ENCODE results near the gene CTNND2. TPM values are rescaled to one million over a fixed set of nuclear protein-coding genes. Genes with fewer than 3 reads are reported as not detected.

The CTNND2 gene
- total RNA-seq, 4 donors from 2014 or later: 0.04 TPM; not detected in 3

DNA sequence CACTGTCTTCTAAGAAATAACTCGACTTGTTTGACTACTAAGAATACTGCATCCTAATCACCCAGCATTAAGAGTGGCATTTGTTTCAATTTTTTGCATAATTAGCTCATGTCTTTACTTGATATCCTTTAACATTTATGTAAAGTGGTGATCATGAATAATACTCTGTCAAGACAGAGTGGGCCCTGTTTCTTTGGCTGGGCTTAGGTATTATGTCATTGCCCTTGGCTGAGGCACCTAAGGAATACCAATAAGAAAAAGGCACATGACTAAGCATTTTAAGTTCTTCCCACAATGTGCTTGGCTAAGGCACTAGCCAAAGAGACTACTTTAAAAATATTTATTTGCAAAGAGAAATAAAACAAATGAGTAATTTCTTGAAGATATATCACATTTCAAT lies 308.1 kb downstream of the CTNND2 start:
- Histone ChIP-seq H3K36me3 (no peaks in the 10 kb centered on the region), H3K9me3 (no peaks in the 10 kb centered on the region), H3K4me3 (no peak overlapping the region), H3K27me3 (no peaks in the 10 kb centered on the region), H3K27ac (no peak overlapping the region), H3K4me1 (no peaks in the 10 kb centered on the region)
- intact Hi-C loops (cut with DNase I; ENCODE audit: low total_unique reads) (no loop called here), in situ Hi-C loops (cut with MboI; ENCODE audit: low sequenced_read_pairs in 4 of 4) (no loop called here)
- no peak for DNase-seq
- ATAC-seq: no peak
- no peak for TF ChIP-seq CTCF (IDR thresholded peaks at IDR 0.05 in 4 of 5, conservative IDR thresholded peaks at IDR 0.05 in 1 of 5)
- TF ChIP-seq POLR2A (IDR thresholded peaks at IDR 0.05): no peak

DNA sequence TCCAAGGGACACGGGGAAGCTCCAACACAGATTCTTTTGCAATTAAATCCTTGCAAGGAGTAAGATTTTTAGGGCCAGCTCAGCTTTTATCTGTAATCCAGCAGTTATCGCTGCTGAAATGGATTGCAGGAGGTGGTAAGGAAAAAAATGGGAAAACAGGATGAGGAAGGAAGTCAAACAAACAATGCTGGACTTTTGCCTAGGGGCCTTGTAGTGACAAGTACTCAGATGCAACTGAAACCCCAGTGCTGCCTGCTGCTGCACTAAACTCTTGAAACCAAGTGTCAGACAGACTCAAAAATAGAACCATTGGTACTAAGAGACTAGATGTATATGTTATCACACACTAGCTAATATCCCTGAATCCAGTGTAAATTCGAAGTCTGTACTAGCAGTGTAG lies 309.2 kb downstream of the CTNND2 start:
- H3K4me1 ChIP-seq: no peaks in the 10 kb centered on the region
- H3K4me3 ChIP-seq: no peak overlapping the region
- no peaks in the 10 kb centered on the region for H3K27me3 ChIP-seq
- H3K9me3 ChIP-seq: no peaks in the 10 kb centered on the region
- DNase-seq (no peak), ATAC-seq (no peak)
- intact Hi-C loops (cut with DNase I; ENCODE audit: low total_unique reads) (no loop called here), in situ Hi-C loops (cut with MboI; ENCODE audit: low sequenced_read_pairs in 4 of 4) (no loop called here)
- TF ChIP-seq POLR2A (IDR thresholded peaks at IDR 0.05): no peak
- TF ChIP-seq CTCF (IDR thresholded peaks at IDR 0.05 in 4 of 5, conservative IDR thresholded peaks at IDR 0.05 in 1 of 5): no peak
- no peak overlapping the region for H3K27ac ChIP-seq
- H3K36me3 ChIP-seq: no peaks in the 10 kb centered on the region

DNA sequence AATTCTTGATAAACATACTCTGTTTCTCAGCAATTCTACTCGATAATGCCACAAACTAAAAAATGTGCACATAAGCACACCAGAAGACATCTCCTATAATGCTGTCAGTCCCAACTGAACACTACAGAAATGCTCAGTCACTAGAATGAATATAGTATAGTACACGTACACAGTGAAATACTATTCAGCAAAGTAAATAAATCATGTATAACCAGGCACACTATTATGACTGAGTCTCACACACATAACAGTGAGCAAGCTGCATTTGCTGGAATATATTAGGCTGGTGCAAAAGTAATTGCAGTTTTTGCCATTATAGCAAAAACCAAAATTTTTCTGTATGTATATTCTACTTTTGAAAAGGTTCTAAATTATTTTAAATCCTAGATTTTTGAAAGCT lies 310.2 kb downstream of the CTNND2 start:
- ATAC-seq: no peak
- H3K36me3 ChIP-seq: no peaks in the 10 kb centered on the region
- no peak overlapping the region for H3K4me3 ChIP-seq
- H3K27ac ChIP-seq: no peak overlapping the region
- H3K4me1 ChIP-seq: no peaks in the 10 kb centered on the region
- DNase-seq: no peak
- intact Hi-C loops (cut with DNase I; ENCODE audit: low total_unique reads) (no loop called here), in situ Hi-C loops (cut with MboI; ENCODE audit: low sequenced_read_pairs in 4 of 4) (no loop called here)
- no peaks in the 10 kb centered on the region for H3K9me3 ChIP-seq
- TF ChIP-seq POLR2A (IDR thresholded peaks at IDR 0.05) (no peak), CTCF (IDR thresholded peaks at IDR 0.05 in 4 of 5, conservative IDR thresholded peaks at IDR 0.05 in 1 of 5) (no peak)
- no peaks in the 10 kb centered on the region for H3K27me3 ChIP-seq

- H3K27me3 ChIP-seq: no peaks in the 10 kb centered on the region
- no peak for ATAC-seq
- no peak for DNase-seq
- no peaks in the 10 kb centered on the region for H3K36me3 ChIP-seq
- intact Hi-C loops (cut with DNase I; ENCODE audit: low total_unique reads): no loop called here
- in situ Hi-C loops (cut with MboI; ENCODE audit: low sequenced_read_pairs in 4 of 4): no loop called here
- peaks cover 0 to 3% of the 10 kb centered on the region in 2 donors for H3K4me1 ChIP-seq
- no peak overlapping the region for H3K4me3 ChIP-seq
- H3K9me3 ChIP-seq: no peaks in the 10 kb centered on the region
- H3K27ac ChIP-seq: no peak overlapping the region
- no peak for TF ChIP-seq POLR2A (IDR thresholded peaks at IDR 0.05)
- TF ChIP-seq CTCF (IDR thresholded peaks at IDR 0.05 in 4 of 5, conservative IDR thresholded peaks at IDR 0.05 in 1 of 5): no peak
These were observed 313.8 kb downstream of the CTNND2 start for GRCh38 chr5:11590475-11590874.

GRCh38 chr5:11588803-11589202 lies 315.4 kb downstream of the CTNND2 start:
- DNase-seq: no peak
- Histone ChIP-seq H3K4me3 (no peak overlapping the region), H3K36me3 (no peaks in the 10 kb centered on the region), H3K27ac (no peak overlapping the region), H3K4me1 (peaks cover 0 to 3% of the 10 kb centered on the region in 2 donors), H3K9me3 (no peaks in the 10 kb centered on the region), H3K27me3 (no peaks in the 10 kb centered on the region)
- no peak for ATAC-seq
- intact Hi-C loops (cut with DNase I; ENCODE audit: low total_unique reads): no loop called here
- in situ Hi-C loops (cut with MboI; ENCODE audit: low sequenced_read_pairs in 4 of 4): no loop called here
- no peak for TF ChIP-seq CTCF (IDR thresholded peaks at IDR 0.05 in 4 of 5, conservative IDR thresholded peaks at IDR 0.05 in 1 of 5)
- TF ChIP-seq POLR2A (IDR thresholded peaks at IDR 0.05): no peak
